DND-41 (cell line): ENCODE measurements around the gene ACSL1.

Experiments
- CTCF ChIP-seq: IDR thresholded peaks from 2 replicates; pipeline ENCODE4 v1.5.1; 2012; ENCODE audit warnings: borderline replicate concordance, low read length, moderate library complexity, mild to moderate bottlenecking; ENCODE audit not compliant: poor library complexity, severe bottlenecking; ENCODE audit errors: extremely low read depth
- EZH2 ChIP-seq: IDR thresholded peaks from 3 replicates; pipeline ENCODE4 v1.6.1; 2012; ENCODE audit warnings: borderline replicate concordance, low read depth, mild to moderate bottlenecking, moderate library complexity, low read length, inconsistent platforms; ENCODE audit not compliant: severe bottlenecking

GRCh38 chr4:184721254-184721653 is 104.5 kb downstream of the ACSL1 start:
- TF ChIP-seq CTCF = no peak
- no peak for TF ChIP-seq EZH2
